GM23338 (cell line): ENCODE measurements around the gene ZNF83.

Source experiments
- CTCF ChIP-seq, 2 experiments: fragments of 200-600 bp in 1 of 2; sonication (generic) in 1 of 2; conservative IDR thresholded peaks; 2 replicates each; pipeline versions ENCODE4 v1.5.1 to v1.6.1; 2016 to 2017; ENCODE audit warnings: antibody characterized with exemption in 2 of 2, low read depth in 2 of 2, mild to moderate bottlenecking in 2 of 2, moderate library complexity in 1 of 2
- EZH2 ChIP-seq: fragments of 200-600 bp; sonication (generic); IDR thresholded peaks from one replicate; pipeline ENCODE4 v1.8.0; 2017; ENCODE audit warnings: antibody characterized with exemption, mild to moderate bottlenecking, low read depth; ENCODE audit not compliant: unreplicated experiment
- REST ChIP-seq: IDR thresholded peaks from one replicate; pipeline ENCODE4 v1.6.1; 2018; ENCODE audit warnings: antibody characterized with exemption; ENCODE audit not compliant: unreplicated experiment

- TF ChIP-seq REST (no peak), CTCF (conservative IDR thresholded peaks at IDR 0.05; ENCODE audit: low read depth in 2 of 2) (no peak), EZH2 (no peak)
Observed at GRCh38 chr19:52567921-52568320, 70.2 kb downstream of the ZNF83 start.
